GM20431 (cell line): ENCODE data around the gene ADAMTS13.

Experiments
- in situ Hi-C: fragments of 300-500 bp; cut with MseI, MboI; formaldehyde crosslinking; loops from one replicate; pipeline ENCODE4 v1.15.0; 2020; ENCODE audit warnings: low sequenced_read_pairs; ENCODE audit not compliant: unreplicated experiment

The ADAMTS13 gene

GRCh38 chr9:133420392-133420827 lies 1.8 kb upstream of the ADAMTS13 start:
- in situ Hi-C loops, result no loop called here

GRCh38 chr9:133423216-133423615 lies 1.0 kb downstream of the ADAMTS13 start:
- in situ Hi-C loops, result no loop called here

GRCh38 chr9:133424187-133424586 lies 2.0 kb downstream of the ADAMTS13 start:
- in situ Hi-C loops, result no loop called here

GRCh38 chr9:133425049-133425632 lies 3.0 kb downstream of the ADAMTS13 start:
- in situ Hi-C loops, result no loop called here

GRCh38 chr9:133426011-133426410 lies 3.8 kb downstream of the ADAMTS13 start:
- in situ Hi-C loops, result no loop called here

GRCh38 chr9:133427658-133428348 lies 5.6 kb downstream of the ADAMTS13 start:
- in situ Hi-C loops, result no loop called here

- in situ Hi-C loops, result no loop called here
These were observed 6.5 kb downstream of the ADAMTS13 start for GRCh38 chr9:133428617-133429101.

- in situ Hi-C loops, result no loop called here
These were observed 7.0 kb downstream of the ADAMTS13 start for GRCh38 chr9:133429214-133429613.

- in situ Hi-C loops, result no loop called here
These were observed 7.5 kb downstream of the ADAMTS13 start for GRCh38 chr9:133429641-133430161.

GRCh38 chr9:133430244-133430643 lies 8.1 kb downstream of the ADAMTS13 start:
- in situ Hi-C loops, result no loop called here

GRCh38 chr9:133433351-133433843 lies 11.2 kb downstream of the ADAMTS13 start:
- in situ Hi-C loops, result no loop called here

- in situ Hi-C loops, result no loop called here
These were observed 14.5 kb downstream of the ADAMTS13 start for GRCh38 chr9:133436681-133437080.

GRCh38 chr9:133437753-133438531 lies 15.8 kb downstream of the ADAMTS13 start:
- in situ Hi-C loops, result no loop called here

GRCh38 chr9:133439337-133439736 lies 17.2 kb downstream of the ADAMTS13 start:
- in situ Hi-C loops, result no loop called here

- in situ Hi-C loops, result no loop called here
These were observed 18.7 kb downstream of the ADAMTS13 start for GRCh38 chr9:133440874-133441273.

- in situ Hi-C loops, result no loop called here
These were observed 19.4 kb downstream of the ADAMTS13 start for GRCh38 chr9:133441571-133441970.

GRCh38 chr9:133443248-133443647 lies 21.1 kb downstream of the ADAMTS13 start:
- in situ Hi-C loops, result no loop called here

GRCh38 chr9:133443982-133444381 lies 21.8 kb downstream of the ADAMTS13 start:
- in situ Hi-C loops, result no loop called here

- in situ Hi-C loops, result no loop called here
These were observed 23.3 kb downstream of the ADAMTS13 start for GRCh38 chr9:133445293-133445969.

GRCh38 chr9:133448487-133448972 lies 26.4 kb downstream of the ADAMTS13 start:
- in situ Hi-C loops, result no loop called here
